ENCODE results near the gene TP63.
A peak's percentile ranks its signal among the peaks of the same experiment; 100 is the strongest.

TP63 gene

GRCh38 chr3:189898559-189899153 is 267.5 kb downstream of the TP63 start:
- no peak for TF ChIP-seq CTCF (IDR thresholded peaks at IDR 0.05; ENCODE audit: low read length, missing control alignments)
- peak; percentile 58 for DNase-seq (ENCODE audit: low read depth)
- no peak overlapping the region for H3K4me3 ChIP-seq (replicated peaks; ENCODE audit: low read depth, low read length)

GRCh38 chr3:189899186-189899585 is 268.0 kb downstream of the TP63 start:
- DNase-seq (ENCODE audit: low read depth), result no peak
- H3K4me3 ChIP-seq (replicated peaks; ENCODE audit: low read depth, low read length), result no peak overlapping the region
- no peak for TF ChIP-seq CTCF (IDR thresholded peaks at IDR 0.05; ENCODE audit: low read length, missing control alignments)

GRCh38 chr3:189900578-189900977 is 269.4 kb downstream of the TP63 start:
- TF ChIP-seq CTCF (IDR thresholded peaks at IDR 0.05; ENCODE audit: low read length, missing control alignments), result no peak
- no peak for DNase-seq (ENCODE audit: low read depth)

GRCh38 chr3:189901481-189901880 is 270.3 kb downstream of the TP63 start:
- H3K4me3 ChIP-seq (replicated peaks; ENCODE audit: low read depth, low read length), result no peak overlapping the region
- no peak for DNase-seq (ENCODE audit: low read depth)
- TF ChIP-seq CTCF (IDR thresholded peaks at IDR 0.05; ENCODE audit: low read length, missing control alignments), result no peak

More at GRCh38 chr3:189900578-189900977, 269.4 kb downstream of the TP63 start:
- no peak overlapping the region for H3K4me3 ChIP-seq (replicated peaks; ENCODE audit: low read depth, low read length)

- no peak for DNase-seq (ENCODE audit: low read depth)
- no peak for TF ChIP-seq CTCF (IDR thresholded peaks at IDR 0.05; ENCODE audit: low read length, missing control alignments)
These were observed 271.3 kb downstream of the TP63 start for GRCh38 chr3:189902230-189903186.

GRCh38 chr3:189903562-189904250 is 272.5 kb downstream of the TP63 start:
- peak; percentile 55 for DNase-seq (ENCODE audit: low read depth)

More at GRCh38 chr3:189902230-189903186, 271.3 kb downstream of the TP63 start:
- H3K4me3 ChIP-seq (replicated peaks; ENCODE audit: low read depth, low read length), result no peak overlapping the region

More at GRCh38 chr3:189903562-189904250, 272.5 kb downstream of the TP63 start:
- no peak overlapping the region for H3K4me3 ChIP-seq (replicated peaks; ENCODE audit: low read depth, low read length)
- no peak for TF ChIP-seq CTCF (IDR thresholded peaks at IDR 0.05; ENCODE audit: low read length, missing control alignments)

Measured in fibroblast of pulmonary artery (primary cell).